ENCODE results near the gene CXCL12. TPM values are rescaled to one million over a fixed set of nuclear protein-coding genes. Genes with fewer than 3 reads are reported as not detected.

The CXCL12 gene
- total RNA-seq, 1 donor from 2014 or later: not detected

DNA sequence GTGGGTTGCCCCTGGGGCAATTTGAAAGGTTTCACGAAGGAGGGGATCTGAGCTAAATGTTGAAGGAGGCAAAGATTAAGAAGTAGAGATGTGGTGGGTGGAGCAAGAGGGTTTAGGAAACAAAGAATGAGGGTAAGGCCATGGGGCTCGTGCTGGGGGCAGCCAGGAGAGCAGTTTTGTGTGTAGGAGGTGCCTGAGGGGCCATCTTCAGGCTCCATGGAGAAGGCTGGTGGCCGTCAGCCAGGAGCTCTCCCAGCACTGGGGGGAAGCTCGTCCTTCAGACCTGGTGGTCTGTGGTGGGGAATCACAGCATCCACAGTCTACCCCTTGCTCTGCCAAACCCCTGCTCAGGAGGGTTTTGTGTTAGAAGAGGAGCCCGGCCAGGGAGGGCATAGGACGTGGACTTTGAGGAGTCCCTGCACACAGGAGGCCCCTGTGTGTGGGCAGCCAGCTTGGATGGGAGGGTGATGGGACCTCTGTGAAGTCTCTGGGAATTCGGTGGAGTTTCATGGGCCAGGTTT, 11.8 kb upstream of the CXCL12 start:
- Mint-ChIP-seq H3K4me1 (ENCODE audit: low read depth) (no peaks in the 10 kb centered on the region), H3K9me3 (no peaks in the 10 kb centered on the region), H3K27ac (no peak overlapping the region), H3K4me3 (ENCODE audit: low read depth) (no peak overlapping the region), H3K36me3 (ENCODE audit: low read depth) (no peaks in the 10 kb centered on the region), H3K27me3 (ENCODE audit: low read depth) (peaks cover 6% of the 10 kb centered on the region)
- DNase-seq (ENCODE audit: low spot score): no peak
- intact Hi-C loops (cut with micrococcal nuclease): no loop called here

GRCh38 chr10:44395902-44396670, 11.2 kb upstream of the CXCL12 start:
- Mint-ChIP-seq H3K4me3 (ENCODE audit: low read depth) (no peak overlapping the region), H3K9me3 (no peaks in the 10 kb centered on the region), H3K27ac (no peak overlapping the region), H3K4me1 (ENCODE audit: low read depth) (no peaks in the 10 kb centered on the region), H3K27me3 (ENCODE audit: low read depth) (peaks cover 6% of the 10 kb centered on the region), H3K36me3 (ENCODE audit: low read depth) (no peaks in the 10 kb centered on the region)
- intact Hi-C loops (cut with micrococcal nuclease): no loop called here
- DNase-seq (ENCODE audit: low spot score): no peak

DNA sequence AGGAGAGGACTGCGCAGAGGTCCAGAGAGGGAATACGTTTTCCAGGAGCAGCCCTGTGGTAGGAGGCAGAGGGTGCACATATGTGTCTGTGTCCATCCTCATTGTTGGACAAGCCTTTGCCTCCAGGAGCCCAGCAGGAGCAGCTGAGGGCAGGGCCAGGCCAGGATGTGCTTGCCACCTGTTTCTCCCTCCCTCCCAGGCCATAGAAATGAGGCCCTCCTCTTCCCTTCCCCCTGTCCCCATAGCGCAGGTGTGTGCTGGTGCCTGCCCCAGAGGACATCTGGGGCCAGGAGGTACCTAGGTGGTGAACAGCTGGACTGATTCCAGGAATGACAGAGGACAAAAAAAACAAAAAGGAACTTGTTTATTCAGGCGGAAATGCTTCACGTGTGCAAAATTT, 10.5 kb upstream of the CXCL12 start:
- no peak overlapping the region for H3K27ac Mint-ChIP-seq
- H3K4me3 Mint-ChIP-seq (ENCODE audit: low read depth): no peak overlapping the region
- intact Hi-C loops (cut with micrococcal nuclease): no loop called here
- DNase-seq (ENCODE audit: low spot score): no peak
- H3K36me3 Mint-ChIP-seq (ENCODE audit: low read depth): no peaks in the 10 kb centered on the region
- H3K27me3 Mint-ChIP-seq (ENCODE audit: low read depth): peaks cover 1% of the 10 kb centered on the region
- no peaks in the 10 kb centered on the region for H3K4me1 Mint-ChIP-seq (ENCODE audit: low read depth)
- no peaks in the 10 kb centered on the region for H3K9me3 Mint-ChIP-seq

- Mint-ChIP-seq H3K4me3 (ENCODE audit: low read depth) (no peak overlapping the region), H3K27me3 (ENCODE audit: low read depth) (peaks cover 1% of the 10 kb centered on the region), H3K9me3 (no peaks in the 10 kb centered on the region), H3K27ac (no peak overlapping the region), H3K4me1 (ENCODE audit: low read depth) (no peaks in the 10 kb centered on the region), H3K36me3 (ENCODE audit: low read depth) (no peaks in the 10 kb centered on the region)
- no peak for DNase-seq (ENCODE audit: low spot score)
- intact Hi-C loops (cut with micrococcal nuclease): no loop called here
Measured at GRCh38 chr10:44394696-44395381, 9.9 kb upstream of the CXCL12 start.

GRCh38 chr10:44393834-44394547, 9.1 kb upstream of the CXCL12 start:
- Mint-ChIP-seq H3K9me3 (no peaks in the 10 kb centered on the region), H3K4me1 (ENCODE audit: low read depth) (no peaks in the 10 kb centered on the region), H3K27ac (no peak overlapping the region), H3K4me3 (ENCODE audit: low read depth) (no peak overlapping the region), H3K36me3 (ENCODE audit: low read depth) (no peaks in the 10 kb centered on the region), H3K27me3 (ENCODE audit: low read depth) (peaks cover 1% of the 10 kb centered on the region)
- no peak for DNase-seq (ENCODE audit: low spot score)
- intact Hi-C loops (cut with micrococcal nuclease): no loop called here

- H3K9me3 Mint-ChIP-seq: no peaks in the 10 kb centered on the region
- no peaks in the 10 kb centered on the region for H3K36me3 Mint-ChIP-seq (ENCODE audit: low read depth)
- H3K4me1 Mint-ChIP-seq (ENCODE audit: low read depth): no peaks in the 10 kb centered on the region
- intact Hi-C loops (cut with micrococcal nuclease): no loop called here
- no peak overlapping the region for H3K4me3 Mint-ChIP-seq (ENCODE audit: low read depth)
- H3K27me3 Mint-ChIP-seq (ENCODE audit: low read depth): peaks cover 1% of the 10 kb centered on the region
- no peak for DNase-seq (ENCODE audit: low spot score)
- H3K27ac Mint-ChIP-seq: no peak overlapping the region
Measured at GRCh38 chr10:44393051-44393630, 8.2 kb upstream of the CXCL12 start.

DNA sequence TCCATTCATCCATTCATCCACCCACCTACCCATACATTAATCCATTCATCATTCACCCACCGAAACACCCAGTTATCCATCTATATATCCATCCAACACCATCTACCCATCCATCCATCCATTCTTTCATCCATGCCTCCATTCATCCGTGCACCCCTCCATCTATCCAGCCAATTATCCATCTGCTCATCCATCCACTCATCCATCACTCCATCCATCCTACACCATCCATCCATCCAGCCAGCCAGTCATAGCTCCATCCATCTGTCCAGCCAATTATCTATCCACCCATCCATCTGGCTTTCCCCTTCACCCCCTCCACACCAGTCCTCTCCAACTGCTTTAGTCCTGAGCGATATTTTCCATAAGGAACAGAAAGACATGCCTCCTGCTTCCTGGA, 7.5 kb upstream of the CXCL12 start:
- Mint-ChIP-seq H3K4me1 (ENCODE audit: low read depth) (no peaks in the 10 kb centered on the region), H3K4me3 (ENCODE audit: low read depth) (no peak overlapping the region), H3K36me3 (ENCODE audit: low read depth) (no peaks in the 10 kb centered on the region), H3K27ac (no peak overlapping the region), H3K27me3 (ENCODE audit: low read depth) (peaks cover 4% of the 10 kb centered on the region), H3K9me3 (no peaks in the 10 kb centered on the region)
- no peak for DNase-seq (ENCODE audit: low spot score)
- intact Hi-C loops (cut with micrococcal nuclease): no loop called here

- Mint-ChIP-seq H3K27me3 (ENCODE audit: low read depth) (peaks cover 6% of the 10 kb centered on the region), H3K4me3 (ENCODE audit: low read depth) (no peak overlapping the region), H3K27ac (no peak overlapping the region), H3K4me1 (ENCODE audit: low read depth) (no peaks in the 10 kb centered on the region), H3K36me3 (ENCODE audit: low read depth) (no peaks in the 10 kb centered on the region), H3K9me3 (no peaks in the 10 kb centered on the region)
- DNase-seq (ENCODE audit: low spot score): no peak
- intact Hi-C loops (cut with micrococcal nuclease): no loop called here
Measured at GRCh38 chr10:44391981-44392380, 7.1 kb upstream of the CXCL12 start.

DNA sequence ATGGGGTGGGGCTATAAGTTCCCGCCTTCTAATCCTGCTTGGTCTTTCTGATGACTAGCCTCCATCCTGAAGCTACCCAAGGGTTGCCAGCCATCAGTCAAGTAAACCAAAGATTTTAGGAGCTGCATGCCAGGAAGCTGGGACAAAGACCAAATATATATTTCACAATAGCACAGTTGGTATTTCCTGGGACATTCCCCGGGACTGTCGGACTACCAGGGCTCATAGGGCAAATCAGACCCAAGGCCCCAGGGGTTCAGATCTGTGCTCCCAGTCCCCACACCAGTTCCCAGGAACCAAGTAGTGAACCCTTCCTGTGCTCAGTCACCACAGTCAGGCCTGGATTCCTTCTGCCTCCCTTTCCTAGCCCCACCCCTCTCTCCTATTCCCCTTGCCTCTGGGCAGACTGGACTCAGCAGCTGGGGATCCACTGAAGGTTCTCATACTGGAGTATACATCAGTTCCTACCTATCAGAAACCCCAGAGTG, 5.7 kb upstream of the CXCL12 start:
- H3K4me3 Mint-ChIP-seq (ENCODE audit: low read depth): no peak overlapping the region
- H3K4me1 Mint-ChIP-seq (ENCODE audit: low read depth): no peaks in the 10 kb centered on the region
- H3K27ac Mint-ChIP-seq: no peak overlapping the region
- no peak for DNase-seq (ENCODE audit: low spot score)
- intact Hi-C loops (cut with micrococcal nuclease): no loop called here
- H3K36me3 Mint-ChIP-seq (ENCODE audit: low read depth): no peaks in the 10 kb centered on the region
- no peaks in the 10 kb centered on the region for H3K9me3 Mint-ChIP-seq
- H3K27me3 Mint-ChIP-seq (ENCODE audit: low read depth): peaks cover 11% of the 10 kb centered on the region

GRCh38 chr10:44389556-44389955, 4.7 kb upstream of the CXCL12 start:
- Mint-ChIP-seq H3K9me3 (no peaks in the 10 kb centered on the region), H3K27me3 (ENCODE audit: low read depth) (peaks cover 12% of the 10 kb centered on the region), H3K4me1 (ENCODE audit: low read depth) (no peaks in the 10 kb centered on the region), H3K4me3 (ENCODE audit: low read depth) (no peak overlapping the region), H3K36me3 (ENCODE audit: low read depth) (no peaks in the 10 kb centered on the region), H3K27ac (no peak overlapping the region)
- intact Hi-C loops (cut with micrococcal nuclease): loop anchor here (5.0 to 10.0 kb wide), 2 partner anchors 465 to 697 kb away; no protein-coding TSS in a partner anchor
- no peak for DNase-seq (ENCODE audit: low spot score)

- intact Hi-C loops (cut with micrococcal nuclease): loop anchor here (5.0 to 10.0 kb wide), 2 partner anchors 466 to 697 kb away; no protein-coding TSS in a partner anchor
- no peak for DNase-seq (ENCODE audit: low spot score)
Measured at GRCh38 chr10:44389150-44389549, 4.3 kb upstream of the CXCL12 start.

GRCh38 chr10:44388641-44389040, 3.7 kb upstream of the CXCL12 start:
- intact Hi-C loops (cut with micrococcal nuclease): loop anchor here (5.0 to 10.0 kb wide), 2 partner anchors 466 to 696 kb away; no protein-coding TSS in a partner anchor

More at GRCh38 chr10:44389150-44389549, 4.3 kb upstream of the CXCL12 start:
- Mint-ChIP-seq H3K9me3 (no peaks in the 10 kb centered on the region), H3K27ac (no peak overlapping the region), H3K4me3 (ENCODE audit: low read depth) (no peak overlapping the region), H3K4me1 (ENCODE audit: low read depth) (no peaks in the 10 kb centered on the region), H3K36me3 (ENCODE audit: low read depth) (no peaks in the 10 kb centered on the region), H3K27me3 (ENCODE audit: low read depth) (peaks cover 12% of the 10 kb centered on the region)

More at GRCh38 chr10:44388641-44389040, 3.7 kb upstream of the CXCL12 start:
- H3K4me1 Mint-ChIP-seq (ENCODE audit: low read depth): no peaks in the 10 kb centered on the region
- no peak overlapping the region for H3K27ac Mint-ChIP-seq
- no peaks in the 10 kb centered on the region for H3K9me3 Mint-ChIP-seq
- no peak for DNase-seq (ENCODE audit: low spot score)
- peaks cover 16% of the 10 kb centered on the region for H3K27me3 Mint-ChIP-seq (ENCODE audit: low read depth)
- no peaks in the 10 kb centered on the region for H3K36me3 Mint-ChIP-seq (ENCODE audit: low read depth)
- no peak overlapping the region for H3K4me3 Mint-ChIP-seq (ENCODE audit: low read depth)
